GM19025 (cell line): ENCODE data around the gene DCLK1.

Source experiments
- ATAC-seq: cut with Tn5 transposase; IDR thresholded peaks from one replicate; pipeline ENCODE4 v1.9.1; 2021; ENCODE audit warnings: mild to moderate bottlenecking, low read depth, moderate library complexity; ENCODE audit not compliant: unreplicated experiment

DCLK1 gene

GRCh38 chr13:35724446-35724845, 406.7 kb downstream of the DCLK1 start:
- ATAC-seq, result no peak

GRCh38 chr13:35723821-35724220, 407.4 kb downstream of the DCLK1 start:
- no peak for ATAC-seq

- no peak for ATAC-seq
These were observed 408.1 kb downstream of the DCLK1 start for GRCh38 chr13:35723053-35723461.

- ATAC-seq, result no peak
These were observed 408.6 kb downstream of the DCLK1 start for GRCh38 chr13:35722458-35723052.

- ATAC-seq, result no peak
These were observed 410.3 kb downstream of the DCLK1 start for GRCh38 chr13:35720690-35721554.

- ATAC-seq, result no peak
These were observed 410.9 kb downstream of the DCLK1 start for GRCh38 chr13:35720290-35720689.
